H1 (cell line): ENCODE results near the gene PRR30. TPM values are rescaled to one million over a fixed set of nuclear protein-coding genes. Genes with fewer than 3 reads are reported as not detected.
A peak's percentile ranks its signal among the peaks of the same experiment; 100 is the strongest.

Source experiments
- CTCF ChIA-PET: fragments of 300-600 bp; sonication (Branson Sonifier 250); formaldehyde crosslinking; loops from one replicate; lab custom pipeline; 2021; ENCODE audit not compliant: partially characterized antibody; lab: Charles Lee
- POLR2A ChIA-PET: fragments of 300-600 bp; sonication (Branson Sonifier 250); formaldehyde crosslinking; loops from one replicate; lab custom pipeline; 2021; ENCODE audit warnings: inconsistent platforms; ENCODE audit not compliant: partially characterized antibody; lab: Charles Lee
- DNase-seq, 2 experiments: peaks; one replicate each; pipeline versions ENCODE4 v3.0.0 to v3.0.0-alpha.2; 2010 to 2022; ENCODE audit warnings: low spot score in 2 of 2, low read depth in 1 of 2, mixed read lengths in 1 of 2
- FAIRE-seq: peaks from 2 replicates; lab custom pipeline; 2011; peaks lifted over from hg19 to GRCh38; lab: Jason Lieb, UNC
- H2AFZ ChIP-seq: 2 replicates; pipeline ENCODE4 v1.8.1; 2012; ENCODE audit warnings: low read length, inconsistent platforms
- H2AK5ac ChIP-seq: 2 replicates; pipeline ENCODE4 v1.6.1; 2013; ENCODE audit warnings: low read depth, low read length
- H2BK120ac ChIP-seq: replicated peaks from 2 replicates; pipeline ENCODE3; 2013; ENCODE audit warnings: low read depth, low read length, inconsistent platforms
- H2BK12ac ChIP-seq: 2 replicates; pipeline ENCODE4 v1.6.1; 2013; ENCODE audit warnings: low read depth, low read length
- H2BK15ac ChIP-seq: 2 replicates; pipeline ENCODE4 v1.6.1; 2013; ENCODE audit warnings: low read length
- H2BK20ac ChIP-seq: 2 replicates; pipeline ENCODE4 v1.6.1; 2013; ENCODE audit warnings: low read length
- H2BK5ac ChIP-seq: 2 replicates; pipeline ENCODE4 v1.6.1; 2013; ENCODE audit warnings: low read depth, low read length
- H3K14ac ChIP-seq: 2 replicates; pipeline ENCODE4 v1.6.1; 2013; ENCODE audit warnings: inconsistent platforms; ENCODE audit not compliant: insufficient read length
- H3K18ac ChIP-seq: 2 replicates; pipeline ENCODE4 v1.6.1; 2013; ENCODE audit warnings: low read length; ENCODE audit errors: extremely low read depth
- H3K23ac ChIP-seq: 2 replicates; pipeline ENCODE4 v1.6.1; 2013; ENCODE audit warnings: inconsistent platforms; ENCODE audit not compliant: insufficient read length
- H3K23me2 ChIP-seq: 2 replicates; pipeline ENCODE4 v1.6.1; 2013; ENCODE audit warnings: low read depth, low read length
- H3K27ac ChIP-seq: 2 replicates; pipeline ENCODE4 v1.6.1; 2011; ENCODE audit warnings: low read depth, low read length, inconsistent platforms
- H3K27me3 ChIP-seq, 4 experiments: replicated peaks in 1 of 4; 1 replicate in 1 of 4; 2 replicates in 3 of 4; pipeline versions ENCODE4 v1.6.1 to v1.8.1; 2011 to 2013; ENCODE audit warnings: low read length in 3 of 4, mild to moderate bottlenecking in 3 of 4, inconsistent platforms in 2 of 4, mixed read lengths in 2 of 4, moderate library complexity in 1 of 4; ENCODE audit not compliant: control insufficient read depth in 3 of 4, insufficient read depth in 3 of 4; ENCODE audit errors: extremely low read depth in 1 of 4
- H3K36me3 ChIP-seq, 4 experiments: 2 replicates each; pipeline versions ENCODE4 v1.6.1 to v1.8.1; 2011 to 2013; ENCODE audit warnings: mild to moderate bottlenecking in 4 of 4, low read length in 3 of 4, moderate library complexity in 2 of 4, control low read depth in 1 of 4, inconsistent platforms in 1 of 4; ENCODE audit not compliant: insufficient read depth in 4 of 4, control insufficient read depth in 2 of 4
- H3K4ac ChIP-seq: replicated peaks from 2 replicates; pipeline ENCODE3; 2013; ENCODE audit warnings: low read length, low read depth, mixed read lengths, inconsistent platforms; ENCODE audit not compliant: insufficient read length
- H3K4me1 ChIP-seq, 4 experiments: replicated peaks in 1 of 4; 1 replicate in 1 of 4; 2 replicates in 3 of 4; pipeline versions ENCODE4 v1.6.1 to v1.8.1; 2011 to 2013; ENCODE audit warnings: low read length in 3 of 4, inconsistent platforms in 2 of 4, mixed read lengths in 1 of 4; ENCODE audit not compliant: insufficient read depth in 4 of 4, control insufficient read depth in 3 of 4
- H3K4me2 ChIP-seq, 2 experiments: 2 replicates each; pipeline versions ENCODE4 v1.6.1 to v1.8.1; 2011 to 2013; ENCODE audit warnings: low read depth in 2 of 2, low read length in 2 of 2, control low read depth in 1 of 2, inconsistent platforms in 1 of 2, mild to moderate bottlenecking in 1 of 2; ENCODE audit not compliant: insufficient read depth in 1 of 2
- H3K4me3 ChIP-seq, 4 experiments: fragments of 200-600, 300-600 bp in 1 of 4; sonication (generic), shearing (Covaris generic), sonication (Bioruptor Twin) in 1 of 4; 2 replicates each; pipeline versions ENCODE4 v1.5.1 to v1.8.1; 2011 to 2016; ENCODE audit warnings: low read length in 4 of 4, low read depth in 3 of 4, control low read depth in 2 of 4, inconsistent platforms in 2 of 4, mild to moderate bottlenecking in 2 of 4, mixed read lengths in 1 of 4, moderate library complexity in 1 of 4; ENCODE audit not compliant: insufficient read depth in 2 of 4; ENCODE audit errors: extremely low read depth in 1 of 4
- H3K56ac ChIP-seq: replicated peaks from 2 replicates; pipeline ENCODE3; 2013; ENCODE audit warnings: low read depth, mild to moderate bottlenecking, mixed read lengths, low read length, inconsistent platforms; ENCODE audit not compliant: insufficient read length
- H3K79me1 ChIP-seq: 2 replicates; pipeline ENCODE4 v1.6.1; 2013; ENCODE audit warnings: low read depth, low read length, control low read depth
- H3K79me2 ChIP-seq, 2 experiments: 2 replicates each; pipeline versions ENCODE4 v1.6.1 to v1.8.1; 2012 to 2013; ENCODE audit warnings: low read length in 2 of 2, mild to moderate bottlenecking in 2 of 2, inconsistent platforms in 1 of 2; ENCODE audit not compliant: insufficient read depth in 2 of 2, control insufficient read depth in 1 of 2
- H3K9ac ChIP-seq, 4 experiments: replicated peaks in 1 of 4; 1 replicate in 1 of 4; 2 replicates in 3 of 4; pipeline versions ENCODE4 v1.6.1 to v1.8.1; 2011 to 2013; ENCODE audit warnings: low read depth in 3 of 4, low read length in 3 of 4, control low read depth in 2 of 4, mild to moderate bottlenecking in 2 of 4, moderate library complexity in 2 of 4, inconsistent platforms in 1 of 4; ENCODE audit errors: extremely low read depth in 1 of 4
- H3K9me3 ChIP-seq, 2 experiments: 2 replicates each; pipeline versions ENCODE4 v1.6.1 to v1.8.1; 2012 to 2013; ENCODE audit warnings: mild to moderate bottlenecking in 2 of 2, moderate library complexity in 2 of 2, control low read depth in 1 of 2, inconsistent platforms in 1 of 2, low read depth in 1 of 2, low read length in 1 of 2, mixed read lengths in 1 of 2; ENCODE audit not compliant: insufficient read depth in 2 of 2
- H4K20me1 ChIP-seq, 2 experiments: replicated peaks in 1 of 2; 2 replicates each; pipeline versions ENCODE3 to v1.8.1; 2011 to 2013; ENCODE audit warnings: inconsistent platforms in 2 of 2, low read length in 2 of 2, mild to moderate bottlenecking in 1 of 2; ENCODE audit not compliant: insufficient read depth in 2 of 2, control insufficient read depth in 1 of 2
- H4K5ac ChIP-seq: 2 replicates; pipeline ENCODE4 v1.6.1; 2013; ENCODE audit warnings: low read length, low read depth, mixed read lengths, inconsistent platforms; ENCODE audit not compliant: insufficient read length
- H4K8ac ChIP-seq: 2 replicates; pipeline ENCODE4 v1.8.0; 2013; ENCODE audit warnings: mild to moderate bottlenecking, moderate library complexity, low read length, inconsistent platforms; ENCODE audit not compliant: insufficient read depth; ENCODE audit errors: extremely low read depth
- H4K91ac ChIP-seq: replicated peaks from 2 replicates; pipeline ENCODE3; 2013; ENCODE audit warnings: low read length, mixed read lengths, inconsistent platforms; ENCODE audit not compliant: insufficient read length
- CBX8 ChIP-seq: fragments of 300-800, 300-1000 bp; sonication (generic); IDR thresholded peaks from 2 replicates; pipeline ENCODE4 v1.7.1; 2016; ENCODE audit warnings: low read depth, low read length, borderline replicate concordance
- MAFK ChIP-seq: IDR thresholded peaks from 2 replicates; pipeline ENCODE4 v1.6.1; 2012; ENCODE audit warnings: low read depth, mild to moderate bottlenecking, improper control_type of control experiment, low read length
- SP2 ChIP-seq: IDR thresholded peaks from 2 replicates; pipeline ENCODE4 v1.6.1; 2012; ENCODE audit warnings: mild to moderate bottlenecking, low read length, inconsistent platforms
- WGBS, 2 experiments: shearing (Covaris generic) in 1 of 2; methylation state at CpG; one replicate each; pipeline versions ENCODE4 v1.1.6 to v1.1.7; 2013 to 2015; ENCODE audit warnings: low lambda C conversion rate in 2 of 2, mixed read lengths in 2 of 2, inconsistent platforms in 1 of 2, low coverage in 1 of 2, missing lambda C conversion rate in 1 of 2; ENCODE audit not compliant: insufficient replicate concordance in 2 of 2, insufficient coverage in 1 of 2, insufficient read length in 1 of 2; ENCODE audit errors: extremely low coverage in 1 of 2, missing lambda C conversion rate in 1 of 2; 5-methylcytosine and 5-hydroxymethylcytosine counted together
- polyA plus RNA-seq, 7 experiments: library from polyadenylated mRNA; depleted of rRNA in 3 of 7; stranded (reverse) in 5 of 7; unstranded in 2 of 7; fragments of >200 nt in 5 of 7; fragments of 200-250 nt in 2 of 7; gene quantifications; 1 replicate in 5 of 7; 2 replicates in 1 of 7; 4 replicates in 1 of 7; pipeline versions ENCODE4 v1.2.1 to v1.2.3, GENCODE V29; 2011 to 2013; ENCODE audit warnings: missing spikeins in 2 of 7, mixed read lengths in 2 of 7
- total RNA-seq: library from RNA; stranded (reverse); fragmentation: NEBNext Ultra II Directional; extraction: Animal tissue kit (Norgen Biotek cat#: 25700); gene quantifications from 2 replicates; pipeline ENCODE4 v1.2.1, GENCODE V29; 2021

The PRR30 gene
- total and polyA plus RNA-seq, 2 of the 8 experiments (the other 6 are each of a cell fraction or from before 2014, with no cell fraction given), result not detected

- Histone ChIP-seq H4K8ac (no peak overlapping the region), H2BK15ac (no peak overlapping the region), H3K4me2 (no peak overlapping the region), H3K36me3 (no peaks in the 10 kb centered on the region), H3K4ac (no peak overlapping the region), H3K14ac (no peak overlapping the region), H2AK5ac (no peak overlapping the region), H3K79me2 (no peaks in the 10 kb centered on the region), H3K79me1 (no peaks in the 10 kb centered on the region), H3K23me2 (no peaks in the 10 kb centered on the region), H3K4me1 (no peaks in the 10 kb centered on the region; a peak in 1 of 7 replicates), H2BK5ac (no peak overlapping the region), H3K27ac (no peak overlapping the region), H3K9me3 (no peaks in the 10 kb centered on the region), H4K91ac (no peak overlapping the region), H3K56ac (no peak overlapping the region), H3K4me3 (no peak overlapping the region), H3K23ac (no peak overlapping the region), H2AFZ (no peak overlapping the region), H2BK20ac (no peak overlapping the region), H3K9ac (no peak overlapping the region), H3K27me3 (no peaks in the 10 kb centered on the region), H3K18ac (no peak overlapping the region), H2BK120ac (no peak overlapping the region), H4K20me1 (no peaks in the 10 kb centered on the region), H4K5ac (no peak overlapping the region), H2BK12ac (0 out of 2 replicates have a peak overlapping the region, but pooled peaks have one; percentile 60)
- POLR2A ChIA-PET, result interaction anchor here (1.4 kb wide), 1 partner anchor 9 kb away, joined by 6 read pairs; no protein-coding TSS in a partner anchor
- FAIRE-seq (no peak), DNase-seq (no peak)
- TF ChIP-seq CBX8 (no peak), MAFK (no peak), SP2 (no peak)
- WGBS, 2 experiments, result 84% methylated on average over 6 of the region's 6 CpGs; no CpG with 5 or more reads in 1 of the 2 experiments
- CTCF ChIA-PET, result interaction anchor here (0.7 to 2.9 kb wide), 7 partner anchors 13 to 80 kb away, joined by 3 to 14 read pairs (median 3); partner anchors contain the start of gene PREB
Observed at GRCh38 chr2:27154488-27154887, 15.3 kb upstream of the PRR30 start.
